GM12874 (cell line): ENCODE results near the gene RANBP17.

ENCODE experiments used
- TF ChIP-seq, protein P1 (sequence below): IDR thresholded peaks from 2 replicates; pipeline ENCODE4 v1.5.1; 2011; ENCODE audit warnings: low read depth, mild to moderate bottlenecking, control low read depth, low read length, moderate library complexity; ENCODE audit not compliant: insufficient read depth

The RANBP17 gene

DNA sequence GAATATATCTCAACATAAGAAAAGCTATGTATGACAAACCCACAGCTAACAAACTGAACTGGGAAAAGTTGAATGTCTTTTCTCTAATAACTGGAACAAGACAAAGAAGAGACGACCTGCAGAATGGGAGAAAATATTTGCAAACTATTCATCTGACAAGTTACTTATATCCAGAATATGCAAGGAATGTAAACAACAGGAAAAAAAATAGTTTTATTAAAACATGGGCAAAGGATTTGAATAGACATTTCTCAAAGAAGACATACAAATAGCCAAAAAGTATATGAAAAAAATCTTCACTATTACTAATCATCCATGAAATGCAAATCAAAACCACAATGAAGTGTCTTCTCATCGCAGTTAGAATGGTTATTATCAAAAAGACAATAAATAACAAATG is 265.5 kb downstream of the RANBP17 start:
- TF ChIP-seq, protein P1, sequence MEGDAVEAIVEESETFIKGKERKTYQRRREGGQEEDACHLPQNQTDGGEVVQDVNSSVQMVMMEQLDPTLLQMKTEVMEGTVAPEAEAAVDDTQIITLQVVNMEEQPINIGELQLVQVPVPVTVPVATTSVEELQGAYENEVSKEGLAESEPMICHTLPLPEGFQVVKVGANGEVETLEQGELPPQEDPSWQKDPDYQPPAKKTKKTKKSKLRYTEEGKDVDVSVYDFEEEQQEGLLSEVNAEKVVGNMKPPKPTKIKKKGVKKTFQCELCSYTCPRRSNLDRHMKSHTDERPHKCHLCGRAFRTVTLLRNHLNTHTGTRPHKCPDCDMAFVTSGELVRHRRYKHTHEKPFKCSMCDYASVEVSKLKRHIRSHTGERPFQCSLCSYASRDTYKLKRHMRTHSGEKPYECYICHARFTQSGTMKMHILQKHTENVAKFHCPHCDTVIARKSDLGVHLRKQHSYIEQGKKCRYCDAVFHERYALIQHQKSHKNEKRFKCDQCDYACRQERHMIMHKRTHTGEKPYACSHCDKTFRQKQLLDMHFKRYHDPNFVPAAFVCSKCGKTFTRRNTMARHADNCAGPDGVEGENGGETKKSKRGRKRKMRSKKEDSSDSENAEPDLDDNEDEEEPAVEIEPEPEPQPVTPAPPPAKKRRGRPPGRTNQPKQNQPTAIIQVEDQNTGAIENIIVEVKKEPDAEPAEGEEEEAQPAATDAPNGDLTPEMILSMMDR = no peak

DNA sequence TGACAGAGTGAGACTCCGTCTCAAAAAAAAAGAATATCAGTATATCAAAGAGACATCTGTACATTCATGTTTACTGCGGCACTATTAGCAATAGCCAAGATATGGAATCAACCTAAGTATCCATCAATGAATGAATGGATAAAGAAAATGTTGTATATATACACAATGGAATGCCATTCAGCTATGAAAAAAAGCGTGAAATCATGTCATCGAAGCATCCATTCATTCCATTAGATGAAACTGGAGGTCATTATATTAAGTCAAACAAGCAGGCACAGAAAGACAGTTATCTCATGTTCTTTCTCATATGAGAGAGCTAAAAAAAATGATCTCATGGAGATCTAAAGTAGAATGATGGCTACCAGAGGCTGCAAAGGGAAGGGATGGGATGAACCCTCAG is 266.3 kb downstream of the RANBP17 start:
- TF ChIP-seq, protein P1 = no peak

DNA sequence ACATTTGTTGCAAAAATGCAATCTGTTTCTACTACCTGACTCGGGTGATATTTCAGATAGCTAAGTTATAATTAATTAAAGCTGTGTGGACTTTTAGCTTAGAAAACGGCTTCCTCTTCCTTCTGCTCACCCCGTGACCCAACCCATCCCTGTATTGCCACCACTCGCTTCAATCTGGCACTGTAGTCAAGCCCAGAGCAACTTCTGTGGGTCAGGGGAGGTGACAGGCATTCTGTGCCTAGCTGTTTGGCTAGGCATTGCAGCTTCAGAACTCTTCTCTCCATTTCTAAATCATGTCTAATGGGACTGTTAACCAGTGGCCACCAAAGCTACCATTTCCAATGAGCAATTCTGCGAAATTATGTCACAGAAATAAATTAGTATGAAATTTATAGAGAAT is 267.5 kb downstream of the RANBP17 start:
- TF ChIP-seq, protein P1 = no peak

DNA sequence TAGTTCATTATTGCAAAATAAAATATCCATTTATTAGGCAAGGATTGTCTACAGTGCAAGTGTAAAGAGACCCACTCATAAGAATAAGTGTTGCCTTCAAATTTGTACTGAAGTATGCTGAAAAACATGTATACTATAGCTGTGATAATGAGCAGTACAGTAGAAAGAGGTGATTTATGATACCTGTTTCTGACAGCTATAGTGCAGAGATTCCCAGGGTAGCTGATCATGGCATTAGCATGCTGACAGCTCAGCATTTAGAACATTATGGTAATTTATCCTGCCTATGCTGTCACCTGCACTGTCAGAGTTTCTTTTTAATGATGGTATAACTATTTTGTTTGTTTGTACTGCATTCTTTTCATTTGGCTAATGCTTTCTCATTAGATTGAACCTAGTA is 269.7 kb downstream of the RANBP17 start:
- TF ChIP-seq, protein P1 = no peak

DNA sequence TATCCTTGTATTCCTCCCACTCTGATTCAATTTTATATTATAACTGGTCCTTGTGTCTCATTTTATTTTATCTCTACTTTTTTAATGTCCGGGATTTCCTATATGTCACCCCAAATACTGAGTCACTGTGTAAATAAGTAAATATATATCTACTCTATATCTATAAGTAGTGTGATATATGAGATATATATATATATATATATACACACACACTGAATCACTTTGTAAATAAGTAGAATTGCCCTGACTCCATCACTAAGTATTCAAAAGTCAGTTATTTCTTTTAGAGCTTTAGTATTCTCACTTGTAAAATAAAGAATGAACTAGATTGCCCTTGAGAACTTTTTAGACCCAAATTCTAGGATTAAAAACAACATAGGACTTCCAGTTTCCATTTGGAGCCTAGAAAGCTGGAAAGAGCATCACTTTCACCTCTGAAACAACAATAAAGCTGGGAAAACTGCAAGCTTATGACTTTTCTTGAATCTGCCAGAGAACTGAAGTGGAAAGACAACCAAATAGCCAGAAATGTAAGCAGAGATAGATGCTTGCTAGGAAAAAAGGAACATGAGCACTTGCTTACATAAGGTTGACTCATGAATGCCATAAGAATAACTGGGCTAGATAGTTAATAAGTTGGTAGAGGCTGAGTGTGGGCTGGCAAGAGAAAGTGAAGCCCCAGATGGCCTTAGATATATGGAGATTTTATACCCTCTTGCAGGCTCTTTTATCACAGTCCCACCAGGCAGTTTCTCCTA is 276.1 kb downstream of the RANBP17 start:
- TF ChIP-seq, protein P1 = no peak

DNA sequence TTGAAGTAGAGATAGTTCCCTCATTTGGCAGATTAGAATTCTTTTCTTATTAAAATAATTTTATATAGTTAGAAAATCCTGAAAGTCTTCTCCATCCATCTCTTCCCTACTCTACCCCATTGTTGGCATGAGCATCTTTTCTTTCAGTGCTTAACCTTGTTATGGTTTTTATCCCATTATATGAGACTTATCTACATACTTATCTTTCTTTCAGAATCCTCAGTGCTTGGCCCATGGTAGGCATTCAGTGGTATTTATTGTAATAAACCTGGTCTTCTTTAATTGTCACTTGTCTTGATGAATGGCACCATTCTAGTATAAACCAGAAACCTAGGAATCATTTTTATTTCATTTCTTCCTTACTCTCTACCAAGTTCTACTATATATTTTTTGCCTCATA is 277.4 kb downstream of the RANBP17 start:
- TF ChIP-seq, protein P1 = no peak

DNA sequence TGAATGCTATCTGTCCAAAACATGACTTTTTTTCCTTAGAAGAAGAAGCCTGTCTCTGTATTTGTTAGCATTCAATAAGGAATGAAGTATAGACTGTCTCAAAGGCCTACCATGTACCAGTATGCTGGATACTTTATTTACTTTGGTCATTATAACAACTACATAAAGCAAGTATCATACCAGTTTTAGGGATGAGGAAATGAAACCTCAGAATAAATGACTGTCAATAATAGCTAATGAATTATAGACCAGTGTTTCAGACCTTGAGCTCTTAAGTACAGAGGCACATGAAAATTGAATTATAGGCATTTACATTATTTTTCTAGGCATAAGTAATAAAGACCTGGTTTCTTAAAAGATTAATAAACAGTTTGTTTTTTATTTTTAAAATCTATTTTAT is 280.8 kb downstream of the RANBP17 start:
- TF ChIP-seq, protein P1 = no peak
